Parathyroid adenoma (tissue), 2 donors: Measurements from ENCODE around the gene PGP.

Experiments used
- H2AFZ ChIP-seq: fragments of 300-600 bp; sonication (generic); one replicate; pipeline ENCODE4 v1.7.0; 2017; ENCODE audit warnings: antibody characterized with exemption, mild to moderate bottlenecking
- H3K27ac ChIP-seq: fragments of 300-600 bp; sonication (generic); one replicate; pipeline ENCODE4 v1.7.0; 2017
- H3K27me3 ChIP-seq: fragments of 300-600 bp; sonication (generic); one replicate; pipeline ENCODE4 v1.7.0; 2017; ENCODE audit warnings: low read length; ENCODE audit not compliant: control insufficient read depth, insufficient read depth
- H3K36me3 ChIP-seq: fragments of 300-600 bp; sonication (generic); one replicate; pipeline ENCODE4 v1.7.0; 2017; ENCODE audit warnings: low read length; ENCODE audit not compliant: control insufficient read depth, insufficient read depth
- H3K4me1 ChIP-seq: fragments of 300-600 bp; sonication (generic); one replicate; pipeline ENCODE4 v1.7.0; 2017; ENCODE audit warnings: control low read depth
- H3K4me2 ChIP-seq: fragments of 300-600 bp; sonication (generic); one replicate; pipeline ENCODE4 v1.7.0; 2017; ENCODE audit warnings: low read length
- H3K4me3 ChIP-seq: fragments of 300-600 bp; sonication (generic); one replicate; pipeline ENCODE4 v1.7.0; 2017; ENCODE audit warnings: low read depth, low read length
- H3K79me2 ChIP-seq: fragments of 300-600 bp; sonication (generic); one replicate; pipeline ENCODE4 v1.7.0; 2017; ENCODE audit warnings: control low read depth
- H3K9ac ChIP-seq: fragments of 300-600 bp; sonication (generic); one replicate; pipeline ENCODE4 v1.7.0; 2017; ENCODE audit warnings: mild to moderate bottlenecking
- H3K9me3 ChIP-seq: fragments of 300-600 bp; sonication (generic); one replicate; pipeline ENCODE4 v1.7.0; 2017; ENCODE audit warnings: low read length; ENCODE audit not compliant: control insufficient read depth
- TF ChIP-seq, protein P1 (sequence below): fragments of 300-600 bp; sonication (generic); IDR thresholded peaks from one replicate; pipeline ENCODE4 v1.7.0; 2017; ENCODE audit warnings: antibody characterized with exemption, mild to moderate bottlenecking
- donor health status: primary hyperparathyroidism.

PGP gene

DNA sequence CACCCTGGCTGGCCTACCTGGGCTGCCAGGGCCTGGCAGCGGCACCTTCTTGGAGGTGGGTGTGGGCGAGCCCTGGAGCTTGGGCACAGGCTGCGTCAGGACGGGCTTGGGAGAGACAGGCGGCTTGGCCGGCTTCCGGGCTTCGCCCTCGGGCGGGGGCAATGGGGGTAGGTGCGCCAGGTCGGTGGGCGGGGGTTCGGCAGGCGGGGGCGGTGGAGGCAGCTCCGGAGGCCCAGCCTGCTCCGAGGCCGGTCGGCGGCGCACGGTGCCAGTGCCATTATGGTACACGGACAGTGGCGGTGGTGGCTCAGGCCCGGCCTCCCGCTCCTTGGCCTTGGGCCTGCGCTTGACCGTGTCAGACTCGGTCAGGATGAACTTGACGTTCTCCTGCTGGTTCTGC lies 35.1 kb downstream of the PGP start:
- Histone ChIP-seq H3K79me2 (no peaks in the 10 kb centered on the region), H3K9ac (no peak overlapping the region), H3K4me3 (no peak overlapping the region), H3K9me3 (no peaks in the 10 kb centered on the region), H3K27me3 (no peaks in the 10 kb centered on the region), H3K36me3 (no peaks in the 10 kb centered on the region), H3K4me2 (no peak overlapping the region), H3K27ac (no peak overlapping the region), H3K4me1 (no peaks in the 10 kb centered on the region), H2AFZ (no peak overlapping the region)
- TF ChIP-seq, protein P1, sequence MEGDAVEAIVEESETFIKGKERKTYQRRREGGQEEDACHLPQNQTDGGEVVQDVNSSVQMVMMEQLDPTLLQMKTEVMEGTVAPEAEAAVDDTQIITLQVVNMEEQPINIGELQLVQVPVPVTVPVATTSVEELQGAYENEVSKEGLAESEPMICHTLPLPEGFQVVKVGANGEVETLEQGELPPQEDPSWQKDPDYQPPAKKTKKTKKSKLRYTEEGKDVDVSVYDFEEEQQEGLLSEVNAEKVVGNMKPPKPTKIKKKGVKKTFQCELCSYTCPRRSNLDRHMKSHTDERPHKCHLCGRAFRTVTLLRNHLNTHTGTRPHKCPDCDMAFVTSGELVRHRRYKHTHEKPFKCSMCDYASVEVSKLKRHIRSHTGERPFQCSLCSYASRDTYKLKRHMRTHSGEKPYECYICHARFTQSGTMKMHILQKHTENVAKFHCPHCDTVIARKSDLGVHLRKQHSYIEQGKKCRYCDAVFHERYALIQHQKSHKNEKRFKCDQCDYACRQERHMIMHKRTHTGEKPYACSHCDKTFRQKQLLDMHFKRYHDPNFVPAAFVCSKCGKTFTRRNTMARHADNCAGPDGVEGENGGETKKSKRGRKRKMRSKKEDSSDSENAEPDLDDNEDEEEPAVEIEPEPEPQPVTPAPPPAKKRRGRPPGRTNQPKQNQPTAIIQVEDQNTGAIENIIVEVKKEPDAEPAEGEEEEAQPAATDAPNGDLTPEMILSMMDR = no peak

DNA sequence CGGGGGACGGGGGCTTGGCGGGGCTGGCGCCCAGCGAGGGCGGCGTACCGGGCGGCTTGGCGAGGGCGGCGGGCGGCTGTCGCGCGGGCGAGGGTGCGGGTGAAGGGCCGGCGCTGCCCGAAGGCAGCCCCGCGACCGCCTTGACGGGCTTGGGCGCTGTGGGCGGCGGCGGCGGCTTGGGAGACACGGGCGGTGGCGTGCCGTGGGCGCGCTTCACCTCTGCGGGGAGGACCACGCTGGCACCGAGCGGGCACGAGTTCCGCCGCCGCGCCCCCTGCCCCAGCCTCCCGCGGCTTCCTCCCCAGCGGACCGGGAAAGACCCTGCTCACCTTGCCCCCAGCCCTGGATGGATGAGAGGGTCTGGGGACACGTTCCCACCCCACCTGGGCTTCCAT lies 35.5 kb downstream of the PGP start:
- Histone ChIP-seq H3K27me3 (no peaks in the 10 kb centered on the region), H2AFZ (no peak overlapping the region), H3K36me3 (no peaks in the 10 kb centered on the region), H3K27ac (no peak overlapping the region), H3K79me2 (no peaks in the 10 kb centered on the region), H3K9ac (no peak overlapping the region), H3K9me3 (no peaks in the 10 kb centered on the region), H3K4me3 (no peak overlapping the region), H3K4me1 (no peaks in the 10 kb centered on the region), H3K4me2 (no peak overlapping the region)
- TF ChIP-seq, protein P1 = no peak

DNA sequence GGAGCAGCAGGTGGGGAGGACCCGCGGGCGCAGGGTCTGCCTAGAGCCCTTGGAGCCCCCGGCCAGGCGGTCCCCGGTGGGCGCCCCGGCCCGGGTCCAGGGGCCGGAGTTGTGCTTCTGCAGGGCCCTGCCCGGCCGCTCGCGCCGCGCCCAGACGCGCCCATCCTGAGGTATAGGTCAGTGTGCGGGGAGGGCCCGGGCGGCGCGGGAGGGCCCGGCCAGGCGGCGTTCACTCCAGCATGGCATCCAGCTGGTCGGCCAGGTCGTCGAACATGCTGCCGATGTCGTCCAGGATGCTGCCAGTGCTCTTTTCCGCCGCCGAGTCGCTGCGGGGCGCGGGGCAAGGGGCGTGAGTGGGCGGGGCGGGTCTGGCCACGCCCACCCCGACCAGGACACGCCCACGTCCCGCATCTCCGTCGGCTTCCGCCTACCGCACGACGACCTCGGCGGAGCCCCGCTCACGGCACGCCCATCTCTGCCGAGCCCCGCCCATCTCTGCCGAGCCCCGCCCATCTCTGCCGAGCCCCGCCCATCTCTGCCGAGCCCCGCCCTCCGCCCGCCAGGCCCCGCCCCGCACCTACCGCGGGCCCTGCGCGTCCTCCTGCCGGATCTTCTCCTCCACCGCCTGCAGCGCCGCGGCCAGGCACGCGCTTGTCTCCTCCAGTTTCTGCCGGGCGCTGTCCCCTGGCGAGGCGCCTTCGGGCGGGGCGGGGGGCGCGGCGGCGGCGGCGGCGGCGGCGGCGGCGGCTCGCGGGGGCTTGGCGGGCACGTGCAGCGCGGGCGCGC lies 36.1 kb downstream of the PGP start:
- no peaks in the 10 kb centered on the region for H3K9me3 ChIP-seq
- H3K4me3 ChIP-seq = no peak overlapping the region
- no peak overlapping the region for H2AFZ ChIP-seq
- no peak overlapping the region for H3K27ac ChIP-seq
- no peak overlapping the region for H3K9ac ChIP-seq
- H3K4me1 ChIP-seq = no peaks in the 10 kb centered on the region
- no peaks in the 10 kb centered on the region for H3K36me3 ChIP-seq
- H3K4me2 ChIP-seq = no peak overlapping the region
- H3K79me2 ChIP-seq = no peaks in the 10 kb centered on the region
- H3K27me3 ChIP-seq = no peaks in the 10 kb centered on the region
- TF ChIP-seq, protein P1 = no peak

DNA sequence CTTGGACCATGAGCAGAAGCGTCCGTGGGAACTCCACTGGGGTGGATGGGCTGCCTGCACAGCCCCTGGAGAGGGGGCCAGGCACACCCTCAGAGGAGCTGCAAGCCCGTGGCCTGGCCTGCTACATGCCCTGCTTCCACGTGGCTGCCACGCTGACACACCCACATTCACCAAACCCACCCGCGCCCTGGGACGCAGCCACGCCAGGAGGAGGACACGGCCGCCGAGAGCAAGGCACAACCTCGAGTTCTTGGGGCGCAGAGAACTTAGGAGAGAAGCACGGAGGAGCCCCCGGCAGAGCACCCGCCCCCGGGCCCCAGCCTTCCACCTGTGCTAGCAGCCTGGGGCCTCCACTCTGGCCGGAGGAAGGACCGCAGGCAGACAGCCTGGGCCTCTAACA lies 37.1 kb downstream of the PGP start:
- TF ChIP-seq, protein P1 = no peak
- Histone ChIP-seq H3K79me2 (no peaks in the 10 kb centered on the region), H3K36me3 (no peaks in the 10 kb centered on the region), H3K27me3 (no peaks in the 10 kb centered on the region), H3K9ac (no peak overlapping the region), H3K4me2 (no peak overlapping the region), H3K4me3 (no peak overlapping the region), H2AFZ (no peak overlapping the region), H3K9me3 (no peaks in the 10 kb centered on the region), H3K4me1 (no peaks in the 10 kb centered on the region), H3K27ac (no peak overlapping the region)

DNA sequence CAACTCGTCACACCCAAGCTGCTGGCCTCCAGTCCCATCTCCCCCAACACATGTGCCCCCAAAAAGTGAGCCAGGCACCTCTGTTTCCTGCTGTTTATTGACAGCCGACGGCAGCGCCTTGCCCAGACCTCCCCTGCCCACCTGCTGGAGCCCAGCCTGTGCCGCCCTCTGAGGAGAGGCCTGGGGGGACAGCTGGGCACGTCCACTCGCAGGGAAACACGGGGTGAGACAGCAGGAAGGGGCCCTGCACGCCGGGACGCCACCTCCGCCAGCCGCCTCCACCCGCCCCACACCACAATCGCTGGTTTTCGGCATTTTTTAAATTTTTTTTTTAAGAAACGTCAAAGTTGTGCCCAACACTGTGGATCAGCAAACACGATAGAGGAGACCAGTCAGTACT lies 37.5 kb downstream of the PGP start:
- H3K27ac ChIP-seq = no peak overlapping the region
- H3K4me3 ChIP-seq = no peak overlapping the region
- H3K79me2 ChIP-seq = no peaks in the 10 kb centered on the region
- no peak overlapping the region for H2AFZ ChIP-seq
- H3K27me3 ChIP-seq = no peaks in the 10 kb centered on the region
- TF ChIP-seq, protein P1 = no peak
- H3K4me1 ChIP-seq = no peaks in the 10 kb centered on the region
- H3K9ac ChIP-seq = no peak overlapping the region
- H3K4me2 ChIP-seq = no peak overlapping the region
- H3K36me3 ChIP-seq = no peaks in the 10 kb centered on the region
- H3K9me3 ChIP-seq = no peaks in the 10 kb centered on the region
